ENCODE measurements around the gene DHRSX. TPM values are rescaled to one million over a fixed set of nuclear protein-coding genes. Genes with fewer than 3 reads are reported as not detected.

The DHRSX gene
- total RNA-seq, 2 donors from 2014 or later: 36.5 to 45.4 TPM

- H3K4me3 ChIP-seq (ENCODE audit: low read length): no peak overlapping the region
- no peak for TF ChIP-seq CTCF (conservative IDR thresholded peaks at IDR 0.05)
- H3K27ac Mint-ChIP-seq: no peak overlapping the region
- H3K36me3 Mint-ChIP-seq (ENCODE audit: low read depth): peaks cover 61% of the 10 kb centered on the region
- H3K27me3 Mint-ChIP-seq (ENCODE audit: insufficient read depth): no peaks in the 10 kb centered on the region
- no peaks in the 10 kb centered on the region for H3K27me3 ChIP-seq (ENCODE audit: control insufficient read depth, insufficient read depth, low read length, poor library complexity, severe bottlenecking)
- no peaks in the 10 kb centered on the region for H3K4me1 ChIP-seq (ENCODE audit: control insufficient read depth, insufficient read depth, low read length)
- no peaks in the 10 kb centered on the region for H3K9me3 ChIP-seq (ENCODE audit: control insufficient read depth, low read length)
- WGBS, 2 experiments (ENCODE audit: insufficient coverage in 1 of 2, insufficient read length in 1 of 2): 95% methylated on average over 63 to 65 of the region's 65 CpGs
- peaks cover 43% of the 10 kb centered on the region for H3K36me3 ChIP-seq (ENCODE audit: control insufficient read depth, insufficient read depth, low read length)
- DNase-seq: peak; percentile 27
- no peak overlapping the region for H3K4me3 Mint-ChIP-seq
- H3K9me3 Mint-ChIP-seq: no peaks in the 10 kb centered on the region
- H3K4me1 Mint-ChIP-seq: peaks cover 22% of the 10 kb centered on the region
- H3K27ac ChIP-seq (ENCODE audit: low read depth, low read length): no peak overlapping the region
- no peak overlapping the region for H3K9ac ChIP-seq (ENCODE audit: extremely low read depth, low read length, poor library complexity, severe bottlenecking)
These were observed 11.0 kb downstream of the DHRSX start for GRCh38 chrX:2489446-2490445.

GRCh38 chrX:2488621-2489285 lies 12.0 kb downstream of the DHRSX start:
- Mint-ChIP-seq H3K27ac (no peak overlapping the region), H3K36me3 (ENCODE audit: low read depth) (peaks cover 64% of the 10 kb centered on the region), H3K27me3 (ENCODE audit: insufficient read depth) (no peaks in the 10 kb centered on the region), H3K9me3 (no peaks in the 10 kb centered on the region), H3K4me3 (no peak overlapping the region), H3K4me1 (peaks cover 28% of the 10 kb centered on the region)
- peak; percentile 29 for DNase-seq
- no peak overlapping the region for H3K9ac ChIP-seq (ENCODE audit: extremely low read depth, low read length, poor library complexity, severe bottlenecking)
- H3K27me3 ChIP-seq (ENCODE audit: control insufficient read depth, insufficient read depth, low read length, poor library complexity, severe bottlenecking): no peaks in the 10 kb centered on the region
- no peaks in the 10 kb centered on the region for H3K4me1 ChIP-seq (ENCODE audit: control insufficient read depth, insufficient read depth, low read length)
- no peaks in the 10 kb centered on the region for H3K9me3 ChIP-seq (ENCODE audit: control insufficient read depth, low read length)
- no peak overlapping the region for H3K27ac ChIP-seq (ENCODE audit: low read depth, low read length)
- TF ChIP-seq CTCF (conservative IDR thresholded peaks at IDR 0.05): no peak
- H3K36me3 ChIP-seq (ENCODE audit: control insufficient read depth, insufficient read depth, low read length): peaks cover 43% of the 10 kb centered on the region
- 96 to 97% methylated on average over 45 to 50 of the region's 50 CpGs for WGBS, 2 experiments (ENCODE audit: insufficient coverage in 1 of 2, insufficient read length in 1 of 2)
- H3K4me3 ChIP-seq (ENCODE audit: low read length): no peak overlapping the region

- Mint-ChIP-seq H3K4me3 (no peak overlapping the region), H3K27ac (peak overlapping the region; percentile 82), H3K36me3 (ENCODE audit: low read depth) (peaks cover 66% of the 10 kb centered on the region), H3K4me1 (peaks cover 26% of the 10 kb centered on the region), H3K9me3 (no peaks in the 10 kb centered on the region), H3K27me3 (ENCODE audit: insufficient read depth) (no peaks in the 10 kb centered on the region)
- TF ChIP-seq CTCF (conservative IDR thresholded peaks at IDR 0.05): no peak
- Histone ChIP-seq H3K27ac (ENCODE audit: low read depth, low read length) (no peak overlapping the region), H3K4me1 (ENCODE audit: control insufficient read depth, insufficient read depth, low read length) (no peaks in the 10 kb centered on the region), H3K9ac (ENCODE audit: extremely low read depth, low read length, poor library complexity, severe bottlenecking) (no peak overlapping the region), H3K9me3 (ENCODE audit: control insufficient read depth, low read length) (no peaks in the 10 kb centered on the region), H3K27me3 (ENCODE audit: control insufficient read depth, insufficient read depth, low read length, poor library complexity, severe bottlenecking) (no peaks in the 10 kb centered on the region), H3K4me3 (ENCODE audit: low read length) (no peak overlapping the region), H3K36me3 (ENCODE audit: control insufficient read depth, insufficient read depth, low read length) (peaks cover 41% of the 10 kb centered on the region)
- 90 to 94% methylated on average over 16 of the region's 16 CpGs for WGBS, 2 experiments (ENCODE audit: insufficient coverage in 1 of 2, insufficient read length in 1 of 2)
- DNase-seq: peak; percentile 37
These were observed 13.4 kb downstream of the DHRSX start for GRCh38 chrX:2487366-2487765.

Measured in endodermal cell (in vitro differentiated cells).